GM19193 (cell line): ENCODE data around the gene NXPH4.

Experiments used
- POLR2A ChIP-seq: IDR thresholded peaks from 4 replicates; pipeline ENCODE4 v1.6.1; 2011; ENCODE audit not compliant: insufficient read depth, insufficient read length; ENCODE audit errors: extremely low read depth

The NXPH4 gene

GRCh38 chr12:57179331-57180086 lies 37.1 kb upstream of the NXPH4 start:
- TF ChIP-seq POLR2A = no peak

GRCh38 chr12:57180321-57180989 lies 36.1 kb upstream of the NXPH4 start:
- no peak for TF ChIP-seq POLR2A

- TF ChIP-seq POLR2A = no peak
These were observed 35.5 kb upstream of the NXPH4 start for GRCh38 chr12:57181072-57181471.

- no peak for TF ChIP-seq POLR2A
These were observed 34.9 kb upstream of the NXPH4 start for GRCh38 chr12:57181561-57182155.

GRCh38 chr12:57182918-57183575 lies 33.5 kb upstream of the NXPH4 start:
- no peak for TF ChIP-seq POLR2A

- TF ChIP-seq POLR2A = no peak
These were observed 32.5 kb upstream of the NXPH4 start for GRCh38 chr12:57183939-57184725.

- TF ChIP-seq POLR2A = no peak
These were observed 31.2 kb upstream of the NXPH4 start for GRCh38 chr12:57185403-57185802.

- TF ChIP-seq POLR2A = no peak
These were observed 30.6 kb upstream of the NXPH4 start for GRCh38 chr12:57185906-57186508.

GRCh38 chr12:57187222-57188089 lies 29.1 kb upstream of the NXPH4 start:
- no peak for TF ChIP-seq POLR2A

GRCh38 chr12:57188090-57188425 lies 28.5 kb upstream of the NXPH4 start:
- TF ChIP-seq POLR2A = no peak

- TF ChIP-seq POLR2A = no peak
These were observed 26.6 kb upstream of the NXPH4 start for GRCh38 chr12:57190037-57190436.

- no peak for TF ChIP-seq POLR2A
These were observed 25.8 kb upstream of the NXPH4 start for GRCh38 chr12:57190821-57191220.

GRCh38 chr12:57191410-57191809 lies 25.2 kb upstream of the NXPH4 start:
- TF ChIP-seq POLR2A = no peak
